Keratinocyte (primary cell): ENCODE measurements around the gene P2RY13. TPM values are rescaled to one million over a fixed set of nuclear protein-coding genes. Genes with fewer than 3 reads are reported as not detected.

ENCODE experiments used
- DNase-seq: peaks from one replicate; pipeline ENCODE4 v3.0.0-alpha.2; 2011; ENCODE audit warnings: low read depth, missing footprints, low spot score
- FAIRE-seq: peaks from 2 replicates; lab custom pipeline; 2011; peaks lifted over from hg19 to GRCh38; lab: Jason Lieb, UNC
- H2AFZ ChIP-seq: 2 replicates; pipeline ENCODE4 v1.6.0; 2012; ENCODE audit warnings: low read length, control low read depth, inconsistent platforms; ENCODE audit not compliant: control insufficient read depth
- H3K27ac ChIP-seq: 2 replicates; pipeline ENCODE4 v1.5.1; 2011; ENCODE audit warnings: low read length; ENCODE audit not compliant: control insufficient read depth, insufficient read depth
- H3K27me3 ChIP-seq: 3 replicates; pipeline ENCODE4 v1.6.0; 2011; ENCODE audit warnings: low read length; ENCODE audit not compliant: control insufficient read depth, insufficient read depth; ENCODE audit errors: extremely low read depth
- H3K36me3 ChIP-seq, 2 experiments: 2 replicates in 1 of 2; 3 replicates in 1 of 2; pipeline ENCODE4 v1.5.1; 2011; ENCODE audit warnings: low read length in 2 of 2, mild to moderate bottlenecking in 1 of 2; ENCODE audit not compliant: control insufficient read depth in 2 of 2, insufficient read depth in 2 of 2; ENCODE audit errors: extremely low read depth in 1 of 2
- H3K4me1 ChIP-seq: 3 replicates; pipeline ENCODE4 v1.5.1; 2011; ENCODE audit warnings: low read length; ENCODE audit not compliant: control insufficient read depth, insufficient read depth; ENCODE audit errors: extremely low read depth
- H3K4me2 ChIP-seq: 3 replicates; pipeline ENCODE4 v1.6.0; 2011; ENCODE audit warnings: low read depth, low read length; ENCODE audit not compliant: control insufficient read depth, insufficient read depth; ENCODE audit errors: extremely low read depth
- H3K4me3 ChIP-seq, 3 experiments: fragments of 200-600 bp in 1 of 3; sonication (generic) in 1 of 3; 2 replicates in 2 of 3; 3 replicates in 1 of 3; pipeline ENCODE4 v1.5.1; 2011 to 2016; ENCODE audit warnings: low read length in 3 of 3, mild to moderate bottlenecking in 3 of 3, control low read depth in 2 of 3, inconsistent platforms in 1 of 3, low read depth in 1 of 3, mixed read lengths in 1 of 3, mixed run types in 1 of 3, moderate library complexity in 1 of 3; ENCODE audit not compliant: control insufficient read depth in 2 of 3, insufficient read depth in 2 of 3; ENCODE audit errors: extremely low read depth in 1 of 3
- H3K79me2 ChIP-seq: 2 replicates; pipeline ENCODE4 v1.6.0; 2012; ENCODE audit warnings: low read length; ENCODE audit not compliant: control insufficient read depth, insufficient read depth
- H3K9ac ChIP-seq: 3 replicates; pipeline ENCODE4 v1.6.0; 2011; ENCODE audit warnings: low read length; ENCODE audit not compliant: control insufficient read depth, insufficient read depth; ENCODE audit errors: extremely low read depth
- H3K9me1 ChIP-seq: 3 replicates; pipeline ENCODE4 v1.6.0; 2011; ENCODE audit warnings: low read length; ENCODE audit not compliant: control insufficient read depth, insufficient read depth; ENCODE audit errors: extremely low read depth
- H3K9me3 ChIP-seq: 2 replicates; pipeline ENCODE4 v1.5.1; 2012; ENCODE audit warnings: low read depth, low read length; ENCODE audit not compliant: control insufficient read depth
- H4K20me1 ChIP-seq: 3 replicates; pipeline ENCODE4 v1.6.0; 2011; ENCODE audit warnings: low read length; ENCODE audit not compliant: control insufficient read depth, insufficient read depth; ENCODE audit errors: extremely low read depth
- CTCF ChIP-seq, 3 experiments: IDR thresholded peaks in 1 of 3; conservative IDR thresholded peaks in 1 of 3; optimal IDR thresholded peaks in 1 of 3; 2 replicates in 2 of 3; 3 replicates in 1 of 3; pipeline versions ENCODE3 to v1.5.1; 2011; ENCODE audit warnings: low read length in 3 of 3, mild to moderate bottlenecking in 3 of 3, moderate library complexity in 2 of 3, control low read depth in 1 of 3, inconsistent platforms in 1 of 3; ENCODE audit not compliant: insufficient read depth in 2 of 3; ENCODE audit errors: extremely low read depth in 1 of 3
- EZH2 ChIP-seq: IDR thresholded peaks from one replicate; pipeline ENCODE4 v1.6.1; 2012; ENCODE audit warnings: inconsistent platforms, mild to moderate bottlenecking, low read length, moderate library complexity
- dilution Hi-C: fragments of 300-500 bp; cut with MboI; formaldehyde crosslinking; loops from one replicate; pipeline ENCODE4 v1.7.0; 2020; ENCODE audit warnings: low sequenced_read_pairs; ENCODE audit not compliant: extremely low pct_ligation_motif_present
- polyA plus RNA-seq, 5 experiments: library from polyadenylated mRNA; depleted of rRNA in 3 of 5; stranded (reverse) in 3 of 5; stranded (forward) in 1 of 5; unstranded in 1 of 5; fragments of >200 nt; gene quantifications; 1 replicate in 1 of 5; 2 replicates in 3 of 5; 3 replicates in 1 of 5; pipeline versions ENCODE4 v1.2.1 to v1.2.3, GENCODE V29; 2011 to 2012; ENCODE audit warnings: missing spikeins in 2 of 5, low read depth in 1 of 5, low replicate concordance in 1 of 5

P2RY13 gene
- polyA plus RNA-seq, 1 donor (not counting 4 experiments of a cell fraction or from before 2014, with no cell fraction given), result not detected

- no peak overlapping the region for H3K27ac ChIP-seq
- H3K27me3 ChIP-seq, result no peaks in the 10 kb centered on the region
- H2AFZ ChIP-seq, result no peak overlapping the region
- no peaks in the 10 kb centered on the region for H3K9me3 ChIP-seq
- H3K79me2 ChIP-seq, result no peaks in the 10 kb centered on the region
- dilution Hi-C loops, result no loop called here
- no peak overlapping the region for H3K4me3 ChIP-seq
- H3K9me1 ChIP-seq, result no peaks in the 10 kb centered on the region
- no peaks in the 10 kb centered on the region for H4K20me1 ChIP-seq
- TF ChIP-seq CTCF (optimal IDR thresholded peaks at IDR 0.05 in 1 of 3, IDR thresholded peaks at IDR 0.05 in 1 of 3, conservative IDR thresholded peaks at IDR 0.05 in 1 of 3; ENCODE audit: extremely low read depth in 1 of 3, insufficient read depth in 2 of 3, low read length in 3 of 3) (no peak), EZH2 (no peak)
- DNase-seq (no peak), FAIRE-seq (no peak)
- H3K9ac ChIP-seq, result no peak overlapping the region
- no peaks in the 10 kb centered on the region for H3K36me3 ChIP-seq
- no peak overlapping the region for H3K4me2 ChIP-seq
- H3K4me1 ChIP-seq, result no peaks in the 10 kb centered on the region
Measured at GRCh38 chr3:151285940-151286339, 43.4 kb downstream of the P2RY13 start.

GRCh38 chr3:151283907-151284461 lies 45.4 kb downstream of the P2RY13 start:
- Histone ChIP-seq H3K9me3 (no peaks in the 10 kb centered on the region), H3K9me1 (no peaks in the 10 kb centered on the region), H4K20me1 (no peaks in the 10 kb centered on the region), H3K36me3 (no peaks in the 10 kb centered on the region), H3K4me2 (no peak overlapping the region), H3K9ac (no peak overlapping the region), H3K4me1 (no peaks in the 10 kb centered on the region), H2AFZ (no peak overlapping the region), H3K4me3 (no peak overlapping the region), H3K27ac (no peak overlapping the region), H3K79me2 (no peaks in the 10 kb centered on the region), H3K27me3 (no peaks in the 10 kb centered on the region)
- FAIRE-seq (no peak), DNase-seq (no peak)
- TF ChIP-seq EZH2 (no peak), CTCF (optimal IDR thresholded peaks at IDR 0.05 in 1 of 3, IDR thresholded peaks at IDR 0.05 in 1 of 3, conservative IDR thresholded peaks at IDR 0.05 in 1 of 3; ENCODE audit: extremely low read depth in 1 of 3, insufficient read depth in 2 of 3, low read length in 3 of 3) (no peak)
- dilution Hi-C loops, result no loop called here
